Coronary artery (tissue), 2 donors: ENCODE results near the gene GPR107.

Experiments
- DNase-seq: peaks from one replicate; pipeline ENCODE4 v3.0.0-alpha.2; 2017; ENCODE audit warnings: low spot score
- H3K27ac ChIP-seq, 2 donors: fragments of 200-600 bp; sonication (generic); one replicate each; pipeline ENCODE4 v1.5.1; 2016 to 2019
- H3K4me3 ChIP-seq: fragments of 200-600 bp; sonication (generic); 2 replicates; pipeline ENCODE4 v1.5.1; 2016; ENCODE audit warnings: mild to moderate bottlenecking, moderate library complexity
- TF ChIP-seq, protein P1 (sequence below): fragments of 200-600 bp; sonication (generic); IDR thresholded peaks from one replicate; pipeline ENCODE4 v1.5.1; 2019; ENCODE audit warnings: antibody characterized with exemption

The GPR107 gene

DNA sequence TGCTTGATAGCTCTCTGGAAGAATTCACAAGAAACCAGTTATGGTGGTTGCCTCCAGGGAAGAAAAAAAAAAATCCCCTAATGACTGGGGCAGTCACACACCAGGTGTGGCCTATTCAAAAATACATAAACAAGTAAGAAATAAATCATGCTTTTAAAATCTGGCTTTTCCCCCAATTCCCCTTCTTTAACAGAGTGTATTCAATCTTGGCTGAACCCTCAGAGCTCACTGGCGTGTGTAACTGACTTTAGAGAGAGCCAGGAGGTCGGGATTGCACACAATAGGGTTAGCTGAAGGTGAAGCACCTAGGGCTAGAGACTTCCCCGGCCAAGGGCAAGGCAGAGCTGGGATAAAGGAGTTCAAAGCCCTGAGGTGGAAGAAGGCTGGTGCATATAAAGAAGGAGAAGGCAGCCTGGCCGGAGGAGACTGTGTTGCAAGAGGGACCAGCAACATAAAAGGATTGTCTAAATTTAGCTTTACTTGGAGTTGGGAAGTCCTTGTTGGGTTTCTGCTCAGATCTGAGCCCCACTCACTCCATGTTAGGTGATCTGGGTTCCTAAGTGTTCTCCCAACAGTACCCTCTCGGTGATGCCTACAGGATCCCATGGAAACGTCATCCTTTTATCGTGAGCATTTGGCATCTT lies 30.4 kb upstream of the GPR107 start:
- TF ChIP-seq, protein P1, sequence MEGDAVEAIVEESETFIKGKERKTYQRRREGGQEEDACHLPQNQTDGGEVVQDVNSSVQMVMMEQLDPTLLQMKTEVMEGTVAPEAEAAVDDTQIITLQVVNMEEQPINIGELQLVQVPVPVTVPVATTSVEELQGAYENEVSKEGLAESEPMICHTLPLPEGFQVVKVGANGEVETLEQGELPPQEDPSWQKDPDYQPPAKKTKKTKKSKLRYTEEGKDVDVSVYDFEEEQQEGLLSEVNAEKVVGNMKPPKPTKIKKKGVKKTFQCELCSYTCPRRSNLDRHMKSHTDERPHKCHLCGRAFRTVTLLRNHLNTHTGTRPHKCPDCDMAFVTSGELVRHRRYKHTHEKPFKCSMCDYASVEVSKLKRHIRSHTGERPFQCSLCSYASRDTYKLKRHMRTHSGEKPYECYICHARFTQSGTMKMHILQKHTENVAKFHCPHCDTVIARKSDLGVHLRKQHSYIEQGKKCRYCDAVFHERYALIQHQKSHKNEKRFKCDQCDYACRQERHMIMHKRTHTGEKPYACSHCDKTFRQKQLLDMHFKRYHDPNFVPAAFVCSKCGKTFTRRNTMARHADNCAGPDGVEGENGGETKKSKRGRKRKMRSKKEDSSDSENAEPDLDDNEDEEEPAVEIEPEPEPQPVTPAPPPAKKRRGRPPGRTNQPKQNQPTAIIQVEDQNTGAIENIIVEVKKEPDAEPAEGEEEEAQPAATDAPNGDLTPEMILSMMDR: no peak
- H3K4me3 ChIP-seq: no peak overlapping the region
- peak overlapping the region in 1 of 2 donors; percentile 9 for H3K27ac ChIP-seq
- DNase-seq: no peak

DNA sequence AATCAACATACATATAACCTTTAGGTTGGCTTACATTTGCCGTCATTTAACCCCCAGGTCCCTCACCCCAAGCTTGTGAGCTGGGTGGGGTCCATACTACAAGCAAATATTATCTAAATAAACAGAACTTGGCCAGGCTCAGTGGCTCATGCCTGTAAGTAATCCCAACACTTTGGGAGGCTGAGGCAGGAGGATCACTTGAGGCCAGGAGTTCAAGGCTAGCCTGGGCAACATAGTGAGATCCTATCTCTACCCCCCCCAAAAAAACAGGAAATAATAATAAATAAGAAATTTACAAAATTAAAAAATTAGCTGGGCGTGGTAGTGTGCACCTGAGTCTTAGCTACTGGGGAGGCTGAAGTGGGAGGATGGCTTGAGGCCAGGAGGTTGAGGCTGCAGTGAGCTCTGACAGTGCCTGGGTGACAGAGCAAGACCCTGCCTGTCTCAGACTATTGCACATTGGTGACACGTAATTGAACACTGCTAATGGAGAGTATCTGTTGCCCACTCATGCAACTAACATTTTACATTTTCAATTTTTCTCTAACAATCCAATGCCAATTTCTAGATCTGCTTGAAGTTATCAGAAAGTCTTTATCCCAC lies 29.6 kb upstream of the GPR107 start:
- Histone ChIP-seq H3K4me3 (no peak overlapping the region), H3K27ac (no peak overlapping the region)
- DNase-seq: no peak
- TF ChIP-seq, protein P1: no peak

DNA sequence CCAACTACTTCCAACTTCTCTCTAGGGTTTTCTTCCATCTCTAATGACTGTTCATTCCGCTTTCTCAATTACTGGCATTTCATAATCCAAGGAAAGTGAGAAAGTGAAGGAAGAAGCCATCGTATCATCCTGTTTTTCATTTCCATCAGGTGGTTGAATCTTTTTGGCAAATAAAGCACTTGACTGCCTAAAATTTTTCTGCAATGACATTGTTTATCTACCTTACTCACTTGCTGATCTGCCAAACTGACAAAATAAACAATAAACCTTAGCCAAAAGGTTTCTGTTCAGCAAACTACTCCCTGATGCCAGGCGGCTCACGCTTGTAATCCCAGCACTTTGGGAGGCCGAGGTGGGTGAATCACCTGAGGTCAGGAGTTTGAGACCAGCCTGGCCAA lies 29.1 kb upstream of the GPR107 start:
- TF ChIP-seq, protein P1: no peak
- DNase-seq: no peak
- no peak overlapping the region for H3K27ac ChIP-seq
- no peak overlapping the region for H3K4me3 ChIP-seq

DNA sequence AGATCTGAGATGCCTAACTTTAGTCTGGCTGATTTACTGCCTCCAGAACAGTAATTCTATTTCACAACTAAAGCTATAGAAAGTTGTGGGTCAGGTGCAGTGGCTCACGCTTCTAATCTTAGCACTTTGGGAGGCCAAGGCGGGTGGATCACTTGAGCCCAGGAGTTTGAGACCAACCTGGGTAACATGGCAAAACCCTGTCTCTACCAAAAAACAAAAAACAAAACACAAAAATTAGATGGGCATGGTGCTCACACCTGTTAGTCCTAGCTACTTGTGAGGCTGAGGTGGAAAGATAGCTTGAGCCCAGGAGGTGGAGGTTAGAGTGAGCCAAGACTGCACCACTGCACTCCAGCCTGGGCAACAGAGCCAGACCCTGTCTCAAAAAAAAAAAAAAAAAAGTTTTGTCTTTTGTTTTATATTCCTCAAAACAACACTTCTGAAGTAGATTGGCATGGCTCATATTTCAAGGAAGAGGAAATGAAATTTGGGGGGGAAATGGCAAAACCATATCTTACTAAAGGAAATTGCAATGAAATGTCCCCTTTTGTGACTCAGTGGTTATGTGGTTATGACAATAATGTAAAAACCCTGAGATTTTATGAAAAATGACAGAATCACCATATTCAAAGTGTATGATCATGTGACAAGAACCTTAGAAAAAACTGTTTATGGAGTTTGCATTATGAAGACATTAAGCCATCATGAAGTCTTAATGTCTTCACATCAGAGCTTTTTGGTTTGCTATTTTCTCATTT lies 26.9 kb upstream of the GPR107 start:
- Histone ChIP-seq H3K4me3 (no peak overlapping the region), H3K27ac (no peak overlapping the region)
- TF ChIP-seq, protein P1: no peak
- DNase-seq: peak; percentile 3

DNA sequence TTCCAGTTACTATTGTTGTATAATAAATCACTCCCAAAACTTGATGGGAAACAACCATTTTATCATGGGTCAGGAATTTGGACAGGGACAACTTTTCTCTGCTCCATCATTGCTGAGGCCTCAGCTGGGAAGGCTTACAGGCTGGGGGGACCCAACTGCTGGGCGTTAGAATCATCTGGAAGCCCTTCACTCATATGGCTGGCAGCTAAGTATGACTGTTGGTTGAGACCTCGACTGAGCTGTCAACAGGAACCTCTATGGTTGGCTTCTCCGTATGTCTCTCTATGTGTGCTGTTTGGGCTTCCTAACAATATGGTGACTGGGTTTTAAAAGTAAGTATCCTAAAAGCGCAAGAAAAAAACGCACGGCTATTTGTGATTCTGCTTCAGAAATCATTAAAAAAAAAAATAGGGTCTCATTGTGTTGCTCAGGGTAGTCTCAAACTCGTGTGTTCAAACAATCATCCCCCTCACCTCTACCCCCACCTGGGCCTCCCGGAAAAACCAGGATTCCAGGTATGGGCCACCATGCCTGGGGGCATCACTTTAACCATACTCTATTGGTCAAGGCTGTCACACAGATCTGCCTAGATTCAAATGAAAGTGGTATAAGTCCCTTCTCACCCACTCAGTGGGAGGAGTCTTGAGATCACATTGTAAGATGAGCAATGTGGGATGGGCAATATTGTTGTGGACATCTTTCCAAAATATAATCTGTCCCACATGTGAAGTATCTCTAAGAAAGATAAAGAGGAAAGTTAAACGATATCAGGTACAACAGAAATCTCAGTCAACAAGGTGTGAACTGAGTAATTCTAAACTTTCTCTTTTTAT lies 26.0 kb upstream of the GPR107 start:
- no peak overlapping the region for H3K4me3 ChIP-seq
- peak; percentile 35 for DNase-seq
- TF ChIP-seq, protein P1: no peak
- H3K27ac ChIP-seq: no peak overlapping the region

DNA sequence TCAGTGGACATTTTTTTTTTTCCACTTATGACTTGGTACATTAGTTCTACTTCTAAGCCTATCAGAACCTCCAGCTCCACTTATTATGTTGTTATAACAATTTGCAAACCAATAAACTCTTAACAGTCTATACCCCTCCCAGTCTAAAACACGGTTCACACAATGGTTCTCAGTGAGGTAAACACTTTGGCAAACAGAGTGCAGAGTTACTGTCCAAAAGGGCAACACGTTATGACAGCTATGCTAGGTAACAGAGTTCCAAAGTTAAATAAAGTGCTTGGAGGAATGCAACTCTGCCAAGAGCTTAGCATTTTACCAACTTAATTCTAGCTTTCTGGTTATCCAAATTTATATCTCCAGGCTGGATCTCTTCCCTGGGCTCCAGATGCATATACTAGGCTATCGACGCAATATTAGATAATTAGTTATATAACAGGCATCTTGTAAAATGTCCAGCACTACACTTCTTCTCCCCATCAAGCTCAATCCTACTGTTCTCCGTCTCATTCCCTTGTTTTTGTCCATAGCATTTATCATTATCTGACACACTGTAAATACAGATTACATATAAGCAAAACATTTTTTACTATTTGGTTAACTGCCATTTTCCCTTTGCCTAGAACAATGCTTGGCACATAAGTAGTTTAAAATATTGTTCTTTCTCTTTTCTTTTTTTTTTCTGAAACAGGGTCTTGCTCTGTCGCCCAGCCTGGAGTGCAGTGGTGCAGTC lies 25.0 kb upstream of the GPR107 start:
- DNase-seq: no peak
- no peak overlapping the region for H3K27ac ChIP-seq
- no peak overlapping the region for H3K4me3 ChIP-seq
- TF ChIP-seq, protein P1: no peak
